GM19467 (cell line): ENCODE data around the gene OXNAD1.

Experiments
- ATAC-seq: cut with Tn5 transposase; IDR thresholded peaks from one replicate; pipeline ENCODE4 v1.9.1; 2021; ENCODE audit warnings: mild to moderate bottlenecking, moderate library complexity; ENCODE audit not compliant: unreplicated experiment

OXNAD1 gene

DNA sequence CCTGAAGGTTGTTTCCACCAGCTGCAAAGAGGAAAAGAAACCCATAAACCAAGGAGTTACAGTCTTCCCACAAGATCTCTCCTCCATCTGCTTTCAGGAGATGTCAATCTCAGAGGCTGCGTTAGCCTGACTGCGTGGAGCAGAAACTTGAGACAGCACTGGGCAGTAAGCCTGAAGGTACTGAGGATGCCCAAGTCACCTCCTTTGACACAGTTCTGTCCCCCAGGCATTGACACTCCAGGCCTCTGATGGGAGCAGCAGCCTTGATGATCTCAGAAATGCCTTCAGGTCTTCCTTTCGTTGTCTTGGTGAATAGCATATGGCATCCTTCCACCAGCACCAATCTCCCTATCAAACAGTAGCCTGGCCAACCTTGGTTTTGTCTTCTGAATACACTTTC, 89.3 kb downstream of the OXNAD1 start:
- ATAC-seq: no peak
